GM21576 (cell line): ENCODE data around the gene IFT20.
A peak's percentile ranks its signal among the peaks of the same experiment; 100 is the strongest.

Source experiments
- ATAC-seq: cut with Tn5 transposase; IDR thresholded peaks from one replicate; pipeline ENCODE4 v1.9.1; 2021; ENCODE audit warnings: mild to moderate bottlenecking, moderate library complexity; ENCODE audit not compliant: unreplicated experiment

IFT20 gene, protein sequence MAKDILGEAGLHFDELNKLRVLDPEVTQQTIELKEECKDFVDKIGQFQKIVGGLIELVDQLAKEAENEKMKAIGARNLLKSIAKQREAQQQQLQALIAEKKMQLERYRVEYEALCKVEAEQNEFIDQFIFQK

DNA sequence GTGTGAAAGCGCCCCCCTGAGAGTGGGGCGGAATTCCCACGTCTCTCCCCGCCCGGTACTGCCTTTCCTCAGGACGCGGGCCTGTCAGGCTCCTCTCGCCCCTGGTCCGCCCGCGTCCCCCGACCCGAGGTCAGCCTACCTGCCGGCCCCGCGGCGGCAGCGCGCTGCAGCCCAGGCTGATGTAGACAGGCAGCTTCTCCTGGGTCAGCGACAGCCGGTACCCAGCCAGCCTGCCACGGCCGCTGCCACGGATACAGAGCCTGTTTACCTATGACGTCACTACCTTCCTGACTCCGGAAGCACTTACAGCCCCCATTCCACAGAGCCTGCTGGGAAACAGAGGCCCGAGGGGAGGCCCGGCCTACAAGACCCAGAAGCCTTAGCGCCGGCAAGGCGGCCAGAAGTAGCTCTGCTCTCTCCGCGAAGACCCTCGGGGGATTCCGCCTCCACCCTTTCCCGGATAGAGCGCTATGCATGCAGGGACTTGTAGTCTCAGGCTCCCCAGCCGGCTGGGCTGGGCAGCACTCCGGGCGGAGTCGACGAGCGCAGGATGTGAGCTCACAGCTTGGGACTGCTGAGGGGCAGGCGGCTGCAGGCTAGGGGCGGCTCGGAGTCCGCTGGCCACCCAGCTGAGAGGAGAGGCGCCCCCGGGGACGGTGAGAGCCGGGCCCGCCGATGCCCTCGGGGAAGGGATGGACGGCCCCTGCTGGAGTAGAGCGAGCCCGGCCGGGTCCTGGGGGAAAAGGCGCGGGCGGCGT is at the start of gene IFT20, which contains the start of gene TNFAIP1:
IFT20 (minus strand) TSS at position 272 of the 758 bp plus-strand sequence. CDS start 3,487 bp downstream, outside the sequence.
TNFAIP1 (plus strand) TSS at position 561 of the 758 bp plus-strand sequence. CDS start 3,761 bp downstream, outside the sequence.
- ATAC-seq: peak; percentile 95

DNA sequence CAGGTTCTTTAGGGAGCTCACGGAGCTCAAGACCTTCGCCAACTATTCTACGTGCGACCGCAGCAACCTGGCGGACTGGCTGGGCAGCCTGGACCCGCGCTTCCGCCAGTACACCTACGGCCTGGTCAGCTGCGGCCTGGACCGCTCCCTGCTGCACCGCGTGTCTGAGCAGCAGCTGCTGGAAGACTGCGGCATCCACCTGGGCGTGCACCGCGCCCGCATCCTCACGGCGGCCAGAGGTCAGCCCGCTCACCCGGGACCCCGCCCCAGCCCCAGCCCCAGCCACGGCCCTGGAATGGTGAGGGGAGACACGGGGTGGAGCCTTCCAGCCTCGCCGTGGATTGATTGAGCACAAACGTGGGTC is 49.7 kb upstream of the IFT20 start:
- no peak for ATAC-seq

DNA sequence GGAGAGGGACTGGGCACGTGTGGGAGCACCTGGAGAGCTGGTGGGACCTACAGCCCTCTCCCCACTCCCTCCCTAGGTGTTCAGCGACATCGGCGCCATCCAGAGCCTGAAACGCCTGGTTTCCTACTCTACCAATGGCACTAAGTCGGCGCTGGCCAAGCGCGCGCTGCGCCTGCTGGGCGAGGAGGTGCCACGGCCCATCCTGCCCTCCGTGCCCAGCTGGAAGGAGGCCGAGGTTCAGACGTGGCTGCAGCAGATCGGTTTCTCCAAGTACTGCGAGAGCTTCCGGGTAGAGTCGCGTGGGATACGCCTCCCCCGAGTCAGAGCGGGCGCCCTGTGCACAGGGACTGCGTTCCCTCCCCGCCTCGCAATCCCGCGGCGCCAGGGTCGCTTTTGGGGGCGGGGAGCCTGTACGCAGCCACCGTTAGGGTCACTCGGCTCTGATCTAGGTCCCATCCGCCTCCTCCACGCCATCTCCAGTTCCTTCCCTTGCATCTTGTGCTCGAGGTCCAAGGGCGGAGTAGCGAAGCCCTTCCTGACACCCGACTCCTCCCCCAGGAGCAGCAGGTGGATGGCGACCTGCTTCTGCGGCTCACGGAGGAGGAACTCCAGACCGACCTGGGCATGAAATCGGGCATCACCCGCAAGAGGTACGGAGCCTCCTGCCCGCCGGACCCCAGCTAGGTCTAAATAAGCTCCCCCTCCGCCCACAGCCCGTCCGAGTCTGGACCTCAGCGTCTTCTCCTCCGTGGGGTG is 49.2 kb upstream of the IFT20 start:
- peak; percentile 60 for ATAC-seq

DNA sequence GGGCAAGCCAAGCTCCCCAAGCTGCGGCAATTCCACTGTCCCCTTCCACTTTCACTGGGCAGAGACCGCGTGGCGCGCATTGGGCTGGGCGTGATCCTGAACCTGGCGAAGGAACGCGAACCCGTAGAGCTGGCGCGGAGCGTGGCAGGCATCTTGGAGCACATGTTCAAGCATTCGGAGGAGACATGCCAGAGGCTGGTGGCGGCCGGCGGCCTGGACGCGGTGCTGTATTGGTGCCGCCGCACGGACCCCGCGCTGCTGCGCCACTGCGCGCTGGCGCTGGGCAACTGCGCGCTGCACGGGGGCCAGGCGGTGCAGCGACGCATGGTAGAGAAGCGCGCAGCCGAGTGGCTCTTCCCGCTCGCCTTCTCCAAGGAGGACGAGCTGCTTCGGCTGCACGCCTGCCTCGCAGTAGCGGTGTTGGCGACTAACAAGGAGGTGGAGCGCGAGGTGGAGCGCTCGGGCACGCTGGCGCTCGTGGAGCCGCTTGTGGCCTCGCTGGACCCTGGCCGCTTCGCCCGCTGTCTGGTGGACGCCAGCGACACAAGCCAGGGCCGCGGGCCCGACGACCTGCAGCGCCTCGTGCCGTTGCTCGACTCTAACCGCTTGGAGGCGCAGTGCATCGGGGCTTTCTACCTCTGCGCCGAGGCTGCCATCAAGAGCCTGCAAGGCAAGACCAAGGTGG is 46.0 kb upstream of the IFT20 start:
- ATAC-seq: no peak

DNA sequence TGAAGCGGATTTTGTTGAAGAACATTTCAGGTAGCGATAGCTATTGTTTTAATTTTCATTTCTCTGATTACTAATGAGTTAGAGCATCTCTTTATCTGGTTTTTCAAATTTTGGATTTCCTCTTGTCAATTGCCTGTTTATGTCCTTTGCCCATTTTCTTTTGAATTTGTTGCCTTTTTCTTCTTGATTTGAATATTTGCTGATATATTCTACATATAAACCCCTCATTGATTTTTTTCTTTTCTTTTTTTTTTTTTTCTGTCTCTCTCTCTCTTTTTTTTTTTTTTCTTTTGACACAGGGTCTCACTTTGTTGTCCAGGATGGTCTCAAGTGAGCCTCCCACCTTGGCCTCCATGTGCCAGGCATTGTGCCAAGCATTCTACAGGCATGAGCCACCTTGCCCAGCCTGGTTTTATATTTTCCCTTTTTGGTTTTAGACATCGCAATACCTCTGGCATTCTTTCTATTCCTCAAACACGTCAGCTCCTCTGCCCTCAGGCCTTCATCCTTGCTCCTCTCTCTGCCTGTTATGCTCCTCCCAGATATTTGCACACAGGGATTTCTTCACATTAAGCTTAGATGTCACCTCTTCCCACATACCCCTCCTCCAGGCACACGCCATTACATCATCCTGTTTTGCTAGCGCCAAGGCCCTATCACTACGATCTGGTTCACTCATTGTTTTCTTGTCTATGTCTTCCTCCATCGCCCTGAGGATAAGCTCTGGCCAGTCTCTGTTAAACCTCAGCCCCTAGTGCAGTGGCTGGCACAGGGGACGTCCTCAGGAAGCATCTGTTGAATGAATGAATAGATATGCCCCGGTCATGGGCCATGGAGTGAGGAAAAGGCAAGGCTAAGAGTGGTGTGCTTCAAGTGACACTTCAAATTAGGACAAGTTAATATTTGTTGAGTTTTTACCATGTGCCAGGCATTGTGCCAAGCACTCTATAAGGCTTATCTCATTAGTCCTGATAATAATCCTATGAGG is 44.8 kb upstream of the IFT20 start:
- ATAC-seq: no peak

DNA sequence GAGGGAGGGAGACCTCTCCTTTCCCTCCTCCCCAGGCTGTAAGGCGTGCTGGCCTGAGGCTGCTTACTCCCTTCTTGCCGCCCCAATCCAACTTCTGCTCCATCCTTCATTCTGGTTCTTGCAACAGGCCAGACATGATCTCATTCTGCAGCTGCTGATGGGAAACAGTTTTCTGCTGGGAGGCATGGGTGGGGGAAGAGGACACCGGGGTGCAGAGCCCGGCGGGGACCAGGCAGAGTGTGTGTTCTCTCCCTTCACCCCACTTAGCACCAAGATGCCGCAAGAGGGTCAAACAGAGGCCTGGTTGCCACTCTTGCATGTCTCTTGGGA is 37.6 kb upstream of the IFT20 start:
- no peak for ATAC-seq

DNA sequence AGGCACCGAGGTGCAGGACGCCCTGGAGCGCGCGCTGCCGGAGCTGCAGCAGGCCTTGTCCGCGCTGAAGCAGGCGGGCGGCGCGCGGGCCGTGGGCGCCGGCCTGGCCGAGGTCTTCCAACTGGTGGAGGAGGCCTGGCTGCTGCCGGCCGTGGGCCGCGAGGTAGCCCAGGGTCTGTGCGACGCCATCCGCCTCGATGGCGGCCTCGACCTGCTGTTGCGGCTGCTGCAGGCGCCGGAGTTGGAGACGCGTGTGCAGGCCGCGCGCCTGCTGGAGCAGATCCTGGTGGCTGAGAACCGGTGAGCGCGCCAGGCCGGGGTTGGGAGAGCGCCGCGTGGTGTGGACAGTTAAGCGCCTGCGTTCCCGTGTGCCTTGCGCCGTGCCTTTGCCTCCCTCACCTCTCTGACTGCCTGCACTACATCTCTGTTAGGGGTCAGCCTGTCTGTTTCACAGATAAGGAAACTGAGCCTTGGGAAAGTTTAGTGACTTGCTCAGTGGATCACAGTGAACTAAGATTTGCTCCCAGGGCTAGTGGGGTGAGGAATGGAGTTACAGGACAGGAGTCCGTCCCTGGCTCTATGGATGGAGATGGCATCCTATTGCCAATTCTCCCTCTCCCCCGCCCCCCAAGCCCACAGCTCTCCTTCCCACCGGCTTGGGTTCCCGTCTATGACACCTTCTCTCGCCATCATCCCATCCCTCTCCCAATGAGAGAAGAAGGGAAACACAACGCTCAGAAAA is 37.1 kb upstream of the IFT20 start:
- no peak for ATAC-seq

DNA sequence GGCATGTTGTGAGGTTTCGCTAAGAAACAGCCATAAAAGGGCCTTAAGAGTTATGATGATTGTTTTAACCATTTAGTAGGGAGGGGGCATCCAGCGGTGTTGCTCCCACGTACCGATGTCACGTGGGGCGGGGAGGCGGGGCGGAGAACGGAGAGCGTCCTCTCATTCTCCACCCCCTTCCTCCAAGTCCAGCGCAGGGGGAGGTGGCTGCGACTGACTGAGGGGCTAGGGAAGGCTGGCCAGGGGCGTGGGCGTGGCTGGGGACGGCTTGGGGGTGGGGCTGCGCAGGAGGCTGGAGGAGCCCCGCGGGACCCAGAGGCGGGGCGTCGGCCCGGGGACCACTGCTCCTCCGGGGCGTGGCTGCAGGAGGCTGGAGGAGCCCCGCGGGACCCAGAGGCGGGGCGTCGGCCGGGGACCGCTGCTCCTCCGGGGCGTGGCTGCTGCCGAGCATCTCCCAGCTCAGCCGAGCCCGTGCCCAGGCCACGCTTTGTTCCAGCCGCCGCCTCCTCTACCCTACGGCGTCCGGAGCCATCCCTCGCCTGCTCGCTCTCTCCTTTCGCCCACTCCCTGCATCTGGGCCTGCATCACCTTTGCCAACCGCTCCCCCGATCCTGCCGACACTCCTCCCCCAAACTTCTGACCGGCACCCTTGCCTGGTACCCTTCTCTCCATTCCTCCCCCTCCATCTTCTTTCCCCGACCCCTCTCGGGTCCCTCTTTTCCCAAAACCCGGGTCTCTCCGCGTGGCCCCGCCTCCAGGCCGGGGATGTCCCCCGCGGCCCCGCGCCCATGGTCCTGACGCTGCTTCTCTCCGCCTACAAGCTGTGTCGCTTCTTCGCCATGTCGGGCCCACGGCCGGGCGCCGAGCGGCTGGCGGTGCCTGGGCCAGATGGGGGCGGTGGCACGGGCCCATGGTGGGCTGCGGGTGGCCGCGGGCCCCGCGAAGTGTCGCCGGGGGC is 36.3 kb upstream of the IFT20 start, which contains the start of gene SARM1:
SARM1 (plus strand) TSS at position 450 of the 958 bp plus-strand sequence; CDS start at position 789, 339 bp downstream.
- peak; percentile 55 for ATAC-seq

DNA sequence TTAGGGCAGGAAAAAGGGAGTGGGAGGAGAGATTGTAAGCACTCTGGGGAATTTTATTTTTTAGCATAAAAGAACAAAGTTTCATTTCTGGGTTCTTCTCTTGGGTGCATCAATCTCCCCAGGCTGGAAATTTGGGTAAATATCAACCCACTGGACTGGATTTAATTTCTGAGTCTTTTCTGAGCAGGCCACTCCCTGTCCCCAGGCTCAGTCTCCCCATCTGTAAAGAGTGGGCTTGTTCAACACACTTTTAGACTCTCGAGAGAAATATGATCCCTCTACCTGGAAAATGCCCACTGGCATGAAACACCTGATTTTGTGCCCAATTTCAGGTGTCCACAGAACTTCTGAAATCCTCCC is 35.5 kb upstream of the IFT20 start:
- no peak for ATAC-seq

DNA sequence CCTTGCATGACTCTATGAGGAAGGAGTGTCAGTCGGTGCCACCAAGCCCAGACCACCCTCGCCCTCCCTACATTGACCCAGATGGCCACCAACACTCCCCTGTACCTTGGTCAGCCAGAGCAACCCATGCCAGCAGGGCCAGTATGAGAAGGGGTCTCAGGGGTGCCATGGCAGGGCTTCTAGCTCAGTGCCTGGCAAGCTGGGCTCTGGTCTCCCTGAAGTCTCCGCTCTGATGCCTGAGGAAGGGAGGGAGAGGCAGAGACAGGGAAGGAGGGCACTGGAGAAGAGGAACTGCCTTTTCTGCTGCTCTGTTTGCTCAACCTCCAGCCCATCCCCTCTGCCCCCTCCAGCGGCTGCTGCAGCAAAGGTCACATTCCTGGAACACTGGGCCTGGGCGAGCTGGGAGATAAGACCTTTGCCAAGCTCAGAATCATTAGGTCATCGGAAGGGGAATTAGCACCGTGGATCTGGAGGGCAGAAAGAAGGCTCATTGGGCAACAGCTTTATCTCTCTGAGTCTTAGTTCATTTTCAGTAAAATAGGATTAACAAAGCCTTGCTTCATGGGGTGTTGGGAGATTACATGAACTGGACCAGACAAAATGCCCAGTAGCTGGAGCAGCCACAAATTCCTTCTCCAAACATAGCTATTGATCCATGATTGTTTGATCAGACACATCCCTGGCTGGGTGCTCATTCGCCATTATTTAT is 34.9 kb upstream of the IFT20 start, which contains the start of gene VTN:
VTN (minus strand) TSS at position 273 of the 709 bp plus-strand sequence; CDS start at position 169, 104 bp downstream.
- ATAC-seq: no peak

DNA sequence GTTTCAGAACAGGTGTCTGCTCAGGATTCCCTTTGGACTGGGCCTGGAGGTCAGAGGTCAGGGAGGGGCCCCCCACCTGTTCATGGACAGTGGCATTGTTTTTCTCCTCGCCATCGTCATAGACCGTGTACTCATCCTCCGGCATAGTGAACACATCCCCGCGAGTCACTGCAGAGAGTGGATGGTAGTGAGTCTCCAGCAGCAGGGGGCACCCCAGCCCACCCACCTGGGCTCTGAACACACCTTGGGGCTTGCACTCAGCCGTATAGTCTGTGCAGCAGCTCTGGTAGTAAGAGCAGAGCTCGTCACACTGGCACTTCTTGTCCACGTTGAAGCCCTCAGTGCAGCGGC is 34.4 kb upstream of the IFT20 start:
- ATAC-seq: no peak

DNA sequence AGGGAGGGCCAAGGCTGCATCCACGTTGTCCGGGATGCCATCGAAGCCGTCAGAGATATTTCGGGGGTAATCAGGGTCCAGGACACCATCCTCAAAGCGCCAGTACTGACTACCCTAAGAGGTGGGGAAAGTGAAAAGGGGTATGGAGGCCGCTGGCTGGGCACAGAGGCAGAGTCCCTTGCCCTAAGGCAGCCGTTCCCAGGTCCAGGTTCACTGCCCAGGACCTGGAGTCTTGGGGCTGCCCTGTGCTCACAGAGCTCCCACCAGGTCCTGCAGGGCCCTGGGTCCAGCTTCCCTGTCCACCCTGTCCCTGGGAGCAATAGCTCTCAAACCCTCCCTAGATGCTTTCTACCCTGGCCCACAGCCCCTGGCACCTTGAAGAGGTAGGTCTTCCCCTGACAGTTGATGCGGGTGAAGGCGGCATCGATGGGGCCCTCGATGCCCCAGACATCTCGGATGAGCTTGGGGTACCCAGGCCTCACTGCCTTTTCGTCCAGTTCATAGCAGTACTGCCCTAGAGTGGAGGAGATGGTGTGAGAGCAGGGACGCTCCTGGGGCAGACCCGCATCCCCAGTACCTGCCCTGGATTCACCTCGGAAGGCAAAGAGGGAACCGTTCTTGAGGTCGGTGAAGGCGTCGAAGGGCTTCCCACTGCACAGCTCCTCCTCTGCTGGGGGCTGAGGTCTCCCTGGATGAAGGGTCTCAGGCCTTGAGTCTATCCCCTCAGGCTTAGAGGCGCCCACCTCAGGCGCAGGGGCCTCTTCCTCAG is 33.8 kb upstream of the IFT20 start:
- no peak for ATAC-seq

DNA sequence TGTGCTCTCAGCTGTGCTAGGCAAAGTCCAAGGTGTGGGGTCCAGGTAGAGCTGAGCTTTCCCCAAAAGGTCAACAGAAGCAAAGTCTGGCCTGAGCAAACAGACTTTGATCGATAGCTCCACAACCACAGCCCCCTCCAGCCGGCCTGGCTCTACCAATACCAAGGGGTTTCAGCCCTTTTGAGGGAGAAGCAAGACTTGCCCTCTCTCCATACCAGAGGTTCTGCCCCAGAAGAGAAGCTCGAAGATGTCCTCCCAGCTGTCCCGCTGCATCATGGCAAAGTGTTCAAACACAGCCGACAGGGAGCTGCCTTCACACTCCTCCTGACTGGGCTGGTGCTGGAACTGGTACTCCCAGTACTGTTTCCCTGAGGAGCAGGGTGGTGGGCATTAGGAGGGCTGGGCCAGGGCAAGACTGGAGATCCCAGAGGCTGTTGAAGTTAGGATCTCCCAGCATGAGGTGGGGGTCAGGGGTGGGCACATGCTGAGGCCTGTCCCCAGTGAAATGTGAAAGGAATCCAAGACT is 33.1 kb upstream of the IFT20 start:
- ATAC-seq: no peak

DNA sequence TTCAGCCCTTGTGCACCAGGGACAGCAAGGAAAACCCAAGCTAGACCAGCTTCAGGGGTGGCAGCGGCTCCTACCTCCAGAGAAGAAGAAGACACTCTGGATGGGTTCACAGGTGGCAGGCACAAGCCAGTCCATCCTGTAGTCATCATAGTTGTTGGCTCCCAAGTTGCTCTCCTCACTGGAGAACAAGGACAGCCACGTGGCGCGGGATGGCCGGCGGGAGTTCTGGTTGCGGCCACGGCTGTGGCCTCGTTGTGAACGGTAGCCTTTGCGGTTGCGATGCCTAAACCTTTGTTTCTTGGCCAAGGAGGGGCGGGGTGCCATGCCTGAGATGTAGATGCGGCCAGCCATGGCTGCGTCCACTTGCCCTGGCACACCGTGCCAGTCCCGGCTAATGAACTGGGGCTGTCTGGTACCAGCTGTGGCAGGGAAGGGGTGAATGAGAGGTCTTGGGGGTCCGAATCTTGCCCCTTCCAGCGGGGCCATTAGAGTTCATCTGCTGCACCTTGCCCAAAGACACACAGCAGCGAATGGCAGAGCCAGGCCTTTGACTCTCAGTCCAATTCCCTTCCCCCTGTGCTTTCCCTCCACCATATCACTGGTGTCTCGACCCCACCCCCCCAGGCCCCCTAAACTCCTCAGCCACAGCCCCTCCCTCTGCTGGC is 32.5 kb upstream of the IFT20 start:
- ATAC-seq: no peak

DNA sequence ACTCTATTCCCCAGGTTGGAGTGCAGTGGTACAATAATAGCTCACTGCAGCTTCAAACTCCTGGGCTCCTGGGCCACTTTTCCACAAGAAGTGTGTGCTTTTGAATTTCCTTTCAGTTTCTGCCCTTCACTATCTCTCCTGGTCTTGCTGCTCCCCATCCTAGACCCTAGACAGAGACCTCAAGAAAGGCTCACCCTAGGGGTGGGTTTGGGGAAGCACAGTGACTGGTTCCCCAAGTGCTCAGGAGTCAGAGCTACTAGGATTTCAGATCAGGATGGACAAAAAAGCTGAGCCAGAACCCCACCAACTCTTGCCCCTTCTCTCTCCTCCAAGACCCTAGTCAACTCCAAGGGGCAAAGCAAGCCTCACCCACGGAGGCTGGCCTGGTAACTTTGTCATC is 31.3 kb upstream of the IFT20 start:
- ATAC-seq: no peak

DNA sequence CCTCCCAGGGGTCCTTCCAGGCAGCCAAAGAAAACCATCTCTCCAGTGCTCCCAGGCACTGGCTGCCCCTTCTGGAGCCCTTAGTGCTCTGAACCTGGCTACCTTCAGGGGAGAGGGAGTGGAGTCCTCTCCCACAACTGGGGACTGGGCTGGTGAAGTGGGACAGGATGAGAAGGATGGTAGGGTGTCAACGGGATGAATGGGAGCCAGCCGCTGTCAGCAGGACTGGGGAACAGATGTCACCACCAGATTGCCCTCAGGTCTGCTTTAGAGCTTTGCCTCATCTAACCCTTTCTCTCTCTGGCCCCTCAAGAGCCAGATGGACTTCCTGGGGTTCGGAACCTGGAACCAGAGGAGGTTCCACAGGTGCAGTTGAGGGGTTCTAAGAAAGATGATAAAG is 30.2 kb upstream of the IFT20 start:
- ATAC-seq: no peak
